ENCODE results near the gene CUZD1.

DNA sequence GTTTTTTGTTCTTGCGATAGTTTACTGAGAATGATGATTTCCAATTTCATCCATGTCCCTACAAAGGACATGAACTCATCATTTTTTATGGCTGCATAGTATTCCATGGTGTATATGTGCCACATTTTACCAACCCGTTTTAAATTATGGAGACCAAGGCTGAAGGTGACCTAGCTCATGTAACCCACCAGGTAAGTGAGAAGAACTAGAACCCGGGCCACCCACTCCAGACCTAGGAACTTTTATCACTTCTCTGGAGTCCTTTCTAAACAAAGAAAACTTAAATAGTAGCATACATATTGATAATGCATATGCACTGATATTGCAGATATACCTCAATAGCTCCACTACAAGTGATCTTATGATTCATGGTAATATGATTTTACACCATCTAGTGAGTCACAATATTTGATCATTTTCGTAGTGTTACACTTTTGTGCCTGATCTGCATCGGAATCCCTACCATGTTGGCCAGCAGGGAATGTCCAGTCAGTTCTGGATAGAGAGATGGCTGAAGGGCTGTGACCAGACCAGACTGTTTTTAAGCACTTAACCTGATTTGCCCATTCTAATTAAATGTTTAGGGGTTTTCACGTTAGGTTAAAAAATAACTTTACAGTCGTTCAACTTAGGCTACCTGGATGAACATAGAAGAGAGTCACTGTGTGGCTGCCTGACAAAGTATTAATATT is 15.2 kb downstream of the CUZD1 start:
- TF ChIP-seq ZNF70 (CRISPR knock-in tag; IDR thresholded peaks at IDR 0.05), result no peak
- no peak for TF ChIP-seq BACH2 (CRISPR knock-in tag; IDR thresholded peaks at IDR 0.05; ENCODE audit: borderline replicate concordance)
- TF ChIP-seq, protein P1, sequence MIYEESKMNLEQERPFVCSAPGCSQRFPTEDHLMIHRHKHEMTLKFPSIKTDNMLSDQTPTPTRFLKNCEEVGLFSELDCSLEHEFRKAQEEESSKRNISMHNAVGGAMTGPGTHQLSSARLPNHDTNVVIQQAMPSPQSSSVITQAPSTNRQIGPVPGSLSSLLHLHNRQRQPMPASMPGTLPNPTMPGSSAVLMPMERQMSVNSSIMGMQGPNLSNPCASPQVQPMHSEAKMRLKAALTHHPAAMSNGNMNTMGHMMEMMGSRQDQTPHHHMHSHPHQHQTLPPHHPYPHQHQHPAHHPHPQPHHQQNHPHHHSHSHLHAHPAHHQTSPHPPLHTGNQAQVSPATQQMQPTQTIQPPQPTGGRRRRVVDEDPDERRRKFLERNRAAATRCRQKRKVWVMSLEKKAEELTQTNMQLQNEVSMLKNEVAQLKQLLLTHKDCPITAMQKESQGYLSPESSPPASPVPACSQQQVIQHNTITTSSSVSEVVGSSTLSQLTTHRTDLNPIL (CRISPR knock-in tag; IDR thresholded peaks at IDR 0.05; ENCODE audit: low read depth), result no peak
- TF ChIP-seq TCF4 (CRISPR knock-in tag; IDR thresholded peaks at IDR 0.05; ENCODE audit: borderline replicate concordance), result no peak
